Cardiac ventricle fibroblast (primary cell): ENCODE results near the gene SULT2A1. TPM values are rescaled to one million over a fixed set of nuclear protein-coding genes. Genes with fewer than 3 reads are reported as not detected.

Source experiments
- total RNA-seq: library from RNA; depleted of rRNA; stranded (reverse); fragments of >200 nt; gene quantifications from 2 replicates; pipeline ENCODE4 v1.2.3, GENCODE V29; 2015

Gene SULT2A1
- total RNA-seq = not detected in 2 replicates

GRCh38 chr19:47886010-47886559, at the start of gene SULT2A1:
Gene SULT2A1, minus strand, starts transcription at chr19:47886315. Its CDS starts 58 bp downstream, at chr19:47886257.

GRCh38 chr19:47858646-47859285, 27.3 kb downstream of the SULT2A1 start, which contains the start of gene TPRX2:
Gene TPRX2, plus strand, starts transcription at chr19:47859235. Its CDS starts 12 bp downstream, at chr19:47859247.

GRCh38 chr19:47821460-47822020, 64.6 kb downstream of the SULT2A1 start, which contains the start of gene CRX:
Gene CRX, plus strand, starts transcription at chr19:47821937. Its CDS starts 12,507 bp downstream, at chr19:47834444.

Other genes with a start within 250 kb of the SULT2A1 start
- gene EHD2, start 172.9 kb downstream of the SULT2A1 start, total RNA-seq = 339 and 398 TPM in 2 replicates
- 309 and 350 TPM in 2 replicates for gene NOP53, start 140.8 kb downstream of the SULT2A1 start, total RNA-seq
- 145 and 163 TPM in 2 replicates for gene SELENOW, start 107.6 kb downstream of the SULT2A1 start, total RNA-seq
- gene TPRX1, start 81.8 kb downstream of the SULT2A1 start, total RNA-seq = not detected in 2 replicates
- not detected in 2 replicates for gene CRX, start 64.4 kb downstream of the SULT2A1 start, total RNA-seq
- not detected in 2 replicates for gene TPRX2, start 27.1 kb downstream of the SULT2A1 start, total RNA-seq
- not detected in 2 replicates for gene BSPH1, start 105.9 kb upstream of the SULT2A1 start, total RNA-seq
- gene ELSPBP1, start 108.3 kb upstream of the SULT2A1 start, total RNA-seq = not detected in 2 replicates
- gene CABP5, start 157.8 kb upstream of the SULT2A1 start, total RNA-seq = not detected in 2 replicates
- gene PLA2G4C, start 224.5 kb upstream of the SULT2A1 start, total RNA-seq = 0.83 and 2.6 TPM in 2 replicates